Natural killer cell treated with Interleukin-12 subunit alpha and Interleukin-12 subunit beta and Interleukin-15 and Interleukin-18, amount 100 ng/mL, for 72 hours (primary cell): ENCODE measurements around the gene GLI3. TPM values are rescaled to one million over a fixed set of nuclear protein-coding genes. Genes with fewer than 3 reads are reported as not detected.

Experiments used
- ATAC-seq, 2 donors: fragments of 150-1000 bp; cut with Tn5 transposase in 1 of 2; sonication (Bioruptor Pico), chemical (Tn5 transposase) in 1 of 2; 2 replicates each; pipeline ENCODE4 v1.10.0; 2021
- DNase-seq: peaks from one replicate; pipeline ENCODE4 v3.0.0; 2022; ENCODE audit warnings: low spot score
- H3K27ac Mint-ChIP-seq, 2 donors: 1 replicate in 1 of 2; 2 replicates in 1 of 2; pipeline ENCODE4 v1.8.0; 2022; ENCODE audit warnings: mixed read lengths in 2 of 2, mild to moderate bottlenecking in 1 of 2, moderate library complexity in 1 of 2
- H3K27me3 Mint-ChIP-seq, 2 donors: 1 replicate in 1 of 2; 2 replicates in 1 of 2; pipeline ENCODE4 v1.8.0; 2022; ENCODE audit warnings: mixed read lengths in 2 of 2
- H3K36me3 Mint-ChIP-seq: one replicate; pipeline ENCODE4 v1.8.0; 2022; ENCODE audit warnings: mixed read lengths
- H3K4me1 Mint-ChIP-seq, 2 donors: 1 replicate in 1 of 2; 2 replicates in 1 of 2; pipeline ENCODE4 v1.8.0; 2022; ENCODE audit warnings: low read depth in 2 of 2, mixed read lengths in 2 of 2, mild to moderate bottlenecking in 1 of 2
- H3K4me3 Mint-ChIP-seq: one replicate; pipeline ENCODE4 v1.8.0; 2022; ENCODE audit warnings: mixed read lengths
- H3K9me3 Mint-ChIP-seq: 2 replicates; pipeline ENCODE4 v1.8.0; 2022; ENCODE audit warnings: mixed read lengths
- total RNA-seq, 2 donors: library from RNA; stranded (reverse); gene quantifications; one replicate each; pipeline ENCODE4 v1.2.3, GENCODE V29; 2022

GLI3 gene
- total RNA-seq, 2 donors from 2014 or later = 0.25 to 1.1 TPM

DNA sequence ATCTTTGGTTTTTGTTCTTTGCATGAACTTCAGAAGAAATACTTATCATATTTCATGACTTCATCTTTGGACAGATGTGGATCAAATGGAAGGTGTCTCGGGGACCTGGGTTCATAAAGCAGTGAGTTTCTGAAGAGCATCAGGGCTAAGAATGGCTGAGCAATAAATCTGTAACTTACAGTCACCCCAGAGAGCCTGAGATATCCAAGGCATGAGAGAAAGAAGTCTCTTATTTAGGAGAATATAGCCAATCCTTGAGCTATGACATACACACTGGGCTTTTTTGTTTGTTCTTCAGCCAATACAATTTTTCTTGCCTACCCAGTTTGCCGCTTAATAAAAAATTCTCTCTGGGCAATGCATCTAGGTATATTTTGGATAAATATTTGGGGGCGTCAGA lies 281.6 kb downstream of the GLI3 start:
- Mint-ChIP-seq H3K4me1 (no peaks in the 10 kb centered on the region), H3K27ac (no peak overlapping the region), H3K9me3 (no peaks in the 10 kb centered on the region), H3K36me3 (no peaks in the 10 kb centered on the region), H3K27me3 (peaks cover 32 to 36% of the 10 kb centered on the region in 2 donors), H3K4me3 (no peak overlapping the region)
- DNase-seq = no peak
- ATAC-seq = no peak

- H3K36me3 Mint-ChIP-seq = no peaks in the 10 kb centered on the region
- H3K9me3 Mint-ChIP-seq = no peaks in the 10 kb centered on the region
- no peak overlapping the region for H3K27ac Mint-ChIP-seq
- DNase-seq = no peak
- H3K4me3 Mint-ChIP-seq = no peak overlapping the region
- H3K27me3 Mint-ChIP-seq = peaks cover 35 to 36% of the 10 kb centered on the region in 2 donors
- ATAC-seq = no peak
- no peaks in the 10 kb centered on the region for H3K4me1 Mint-ChIP-seq
Observed at GRCh38 chr7:41954976-41955375, 282.0 kb downstream of the GLI3 start.

- Mint-ChIP-seq H3K4me3 (no peak overlapping the region), H3K9me3 (no peaks in the 10 kb centered on the region), H3K27ac (no peak overlapping the region), H3K36me3 (no peaks in the 10 kb centered on the region), H3K4me1 (peaks cover 4 to 5% of the 10 kb centered on the region in 2 donors), H3K27me3 (peaks cover 11 to 19% of the 10 kb centered on the region in 2 donors)
- DNase-seq (no peak), ATAC-seq (no peak)
Observed at GRCh38 chr7:41948503-41948902, 288.5 kb downstream of the GLI3 start.

DNA sequence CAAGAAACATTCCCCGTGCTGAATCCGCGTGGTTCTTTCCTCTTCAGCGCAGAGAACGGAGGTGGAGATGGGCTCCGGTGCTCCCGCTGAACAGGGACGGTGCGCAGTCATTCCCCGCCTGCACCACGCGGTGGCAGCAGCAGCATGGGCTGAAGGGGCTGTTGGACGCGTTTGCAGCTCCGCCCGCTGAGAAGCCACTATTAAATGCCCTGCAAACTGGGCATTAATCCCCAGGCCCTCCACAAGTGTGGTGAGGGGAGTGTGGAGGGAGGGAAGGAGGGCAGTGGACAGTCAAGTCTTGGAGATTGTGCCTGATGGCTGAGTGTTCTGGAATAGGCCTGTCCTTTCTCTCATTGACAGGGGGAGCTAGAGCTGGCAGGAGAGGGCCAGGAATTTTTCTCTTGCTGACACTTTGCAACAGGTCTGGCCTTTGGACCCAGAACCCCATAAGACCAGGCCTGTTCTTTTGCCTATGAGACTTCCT lies 293.9 kb downstream of the GLI3 start:
- Mint-ChIP-seq H3K9me3 (no peaks in the 10 kb centered on the region), H3K4me1 (peaks cover 26 to 31% of the 10 kb centered on the region in 2 donors), H3K36me3 (no peaks in the 10 kb centered on the region), H3K4me3 (peak overlapping the region; percentile 60), H3K27me3 (peaks cover 13 to 38% of the 10 kb centered on the region in 2 donors), H3K27ac (no peak overlapping the region)
- DNase-seq (peak; percentile 82), ATAC-seq (peak; percentile 81 to 90)

DNA sequence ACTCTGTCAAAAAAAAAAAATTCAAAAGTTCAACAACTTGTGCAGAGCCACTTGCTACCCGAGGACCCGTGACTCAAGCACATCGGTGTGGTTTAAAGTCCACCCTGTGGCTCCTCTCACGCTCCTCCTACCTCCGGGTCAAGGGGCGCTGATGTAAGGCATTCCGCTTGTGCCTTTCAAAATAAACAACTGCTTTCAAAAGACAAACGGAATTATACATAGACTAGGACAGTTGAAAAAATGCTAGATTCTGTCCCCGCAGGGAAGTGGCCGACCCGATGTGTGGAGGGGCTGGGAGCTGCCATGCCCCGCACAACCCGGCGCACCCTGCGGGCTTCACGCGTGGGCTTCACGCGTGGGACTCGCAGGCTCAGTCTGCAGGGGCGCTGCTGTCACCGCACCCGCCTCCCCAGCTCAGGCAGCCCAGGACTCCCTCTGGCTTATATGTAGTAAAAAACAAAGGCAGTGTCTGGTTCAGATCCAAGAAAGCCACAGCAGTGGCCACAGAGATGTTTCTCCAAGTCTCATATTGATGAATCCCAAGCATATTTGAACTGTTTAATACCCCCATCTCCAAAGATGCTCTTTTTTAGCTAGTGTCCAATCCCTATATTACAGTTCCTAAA lies 294.4 kb downstream of the GLI3 start:
- ATAC-seq (peak in 1 of 2 donors; percentile 46), DNase-seq (no peak)
- Mint-ChIP-seq H3K36me3 (no peaks in the 10 kb centered on the region), H3K27me3 (peaks cover 13 to 38% of the 10 kb centered on the region in 2 donors), H3K4me1 (peaks cover 26 to 31% of the 10 kb centered on the region in 2 donors), H3K9me3 (no peaks in the 10 kb centered on the region), H3K4me3 (peak overlapping the region; percentile 60), H3K27ac (no peak overlapping the region)

DNA sequence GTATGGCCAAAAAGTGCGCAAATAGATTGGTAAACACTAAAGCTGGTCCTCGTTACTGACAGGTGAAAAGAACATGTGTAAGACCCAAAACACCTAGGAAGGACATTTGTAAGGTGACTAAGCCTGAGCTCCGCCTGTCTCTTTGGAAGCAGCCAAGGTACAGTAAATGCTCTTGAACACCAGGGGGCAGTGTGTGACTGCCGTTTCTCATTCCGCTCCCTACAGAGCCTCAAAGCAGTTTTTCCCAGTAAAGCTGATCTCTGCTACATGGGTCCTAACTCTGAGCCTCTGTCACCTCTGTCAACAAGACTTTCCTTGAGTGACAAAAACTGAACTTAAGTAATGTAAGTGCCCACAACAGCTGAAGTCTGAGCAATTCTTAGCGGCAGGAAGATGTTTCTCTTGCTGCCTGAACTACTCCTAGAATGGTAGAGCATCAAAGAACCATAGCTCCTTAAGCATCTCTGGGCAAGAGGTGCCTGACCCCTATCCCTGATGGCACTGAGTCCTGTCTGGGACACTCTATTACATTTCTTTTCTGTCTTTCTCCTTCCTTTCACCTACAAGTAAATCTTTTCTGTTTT lies 296.2 kb downstream of the GLI3 start:
- peaks cover 26 to 31% of the 10 kb centered on the region in 2 donors for H3K4me1 Mint-ChIP-seq
- ATAC-seq (peak; percentile 74 to 82), DNase-seq (peak; percentile 75)
- no peak overlapping the region for H3K4me3 Mint-ChIP-seq
- H3K27me3 Mint-ChIP-seq = peaks cover 15 to 33% of the 10 kb centered on the region in 2 donors
- no peaks in the 10 kb centered on the region for H3K36me3 Mint-ChIP-seq
- no peaks in the 10 kb centered on the region for H3K9me3 Mint-ChIP-seq
- H3K27ac Mint-ChIP-seq = peak overlapping the region in 1 of 2 donors; percentile 47

- no peak for ATAC-seq
Observed at GRCh38 chr7:41938371-41938770, 298.6 kb downstream of the GLI3 start.

GRCh38 chr7:41933427-41933826 lies 303.6 kb downstream of the GLI3 start:
- Mint-ChIP-seq H3K4me3 (no peak overlapping the region), H3K27me3 (peaks cover 8 to 17% of the 10 kb centered on the region in 2 donors), H3K9me3 (no peaks in the 10 kb centered on the region)

More at GRCh38 chr7:41938371-41938770, 298.6 kb downstream of the GLI3 start:
- H3K27ac Mint-ChIP-seq = no peak overlapping the region
- no peaks in the 10 kb centered on the region for H3K9me3 Mint-ChIP-seq
- peaks cover 9 to 27% of the 10 kb centered on the region in 2 donors for H3K27me3 Mint-ChIP-seq
- H3K4me1 Mint-ChIP-seq = peaks cover 20 to 26% of the 10 kb centered on the region in 2 donors
- DNase-seq = no peak
- H3K4me3 Mint-ChIP-seq = no peak overlapping the region
- H3K36me3 Mint-ChIP-seq = no peaks in the 10 kb centered on the region

GRCh38 chr7:41931263-41931646 lies 305.8 kb downstream of the GLI3 start:
- H3K4me3 Mint-ChIP-seq = no peak overlapping the region
- ATAC-seq (no peak), DNase-seq (no peak)
- H3K27ac Mint-ChIP-seq = no peak overlapping the region
- H3K27me3 Mint-ChIP-seq = peaks cover 8 to 17% of the 10 kb centered on the region in 2 donors
- H3K36me3 Mint-ChIP-seq = no peaks in the 10 kb centered on the region
- H3K4me1 Mint-ChIP-seq = peaks cover 4 to 10% of the 10 kb centered on the region in 2 donors
- no peaks in the 10 kb centered on the region for H3K9me3 Mint-ChIP-seq

More at GRCh38 chr7:41933427-41933826, 303.6 kb downstream of the GLI3 start:
- Mint-ChIP-seq H3K27ac (no peak overlapping the region), H3K36me3 (no peaks in the 10 kb centered on the region), H3K4me1 (peaks cover 0 to 3% of the 10 kb centered on the region in 2 donors)
- no peak for DNase-seq
- ATAC-seq = no peak

GRCh38 chr7:41930538-41931262 lies 306.3 kb downstream of the GLI3 start:
- peaks cover 4 to 10% of the 10 kb centered on the region in 2 donors for H3K4me1 Mint-ChIP-seq
- H3K9me3 Mint-ChIP-seq = no peaks in the 10 kb centered on the region
- peaks cover 6 to 17% of the 10 kb centered on the region in 2 donors for H3K27me3 Mint-ChIP-seq
- no peaks in the 10 kb centered on the region for H3K36me3 Mint-ChIP-seq
- no peak overlapping the region for H3K27ac Mint-ChIP-seq
- ATAC-seq = no peak
- DNase-seq = no peak
- no peak overlapping the region for H3K4me3 Mint-ChIP-seq

- H3K27ac Mint-ChIP-seq = no peak overlapping the region
- peaks cover 4 to 10% of the 10 kb centered on the region in 2 donors for H3K4me1 Mint-ChIP-seq
- H3K9me3 Mint-ChIP-seq = no peaks in the 10 kb centered on the region
- H3K27me3 Mint-ChIP-seq = peaks cover 6 to 17% of the 10 kb centered on the region in 2 donors
- H3K4me3 Mint-ChIP-seq = no peak overlapping the region
- DNase-seq (no peak), ATAC-seq (no peak)
- H3K36me3 Mint-ChIP-seq = no peaks in the 10 kb centered on the region
Observed at GRCh38 chr7:41928781-41929180, 308.2 kb downstream of the GLI3 start.

GRCh38 chr7:41928166-41928565 lies 308.8 kb downstream of the GLI3 start:
- Mint-ChIP-seq H3K36me3 (no peaks in the 10 kb centered on the region), H3K9me3 (no peaks in the 10 kb centered on the region), H3K4me1 (peaks cover 4 to 10% of the 10 kb centered on the region in 2 donors), H3K27ac (no peak overlapping the region), H3K4me3 (no peak overlapping the region), H3K27me3 (peaks cover 6 to 17% of the 10 kb centered on the region in 2 donors)
- ATAC-seq (no peak), DNase-seq (no peak)

DNA sequence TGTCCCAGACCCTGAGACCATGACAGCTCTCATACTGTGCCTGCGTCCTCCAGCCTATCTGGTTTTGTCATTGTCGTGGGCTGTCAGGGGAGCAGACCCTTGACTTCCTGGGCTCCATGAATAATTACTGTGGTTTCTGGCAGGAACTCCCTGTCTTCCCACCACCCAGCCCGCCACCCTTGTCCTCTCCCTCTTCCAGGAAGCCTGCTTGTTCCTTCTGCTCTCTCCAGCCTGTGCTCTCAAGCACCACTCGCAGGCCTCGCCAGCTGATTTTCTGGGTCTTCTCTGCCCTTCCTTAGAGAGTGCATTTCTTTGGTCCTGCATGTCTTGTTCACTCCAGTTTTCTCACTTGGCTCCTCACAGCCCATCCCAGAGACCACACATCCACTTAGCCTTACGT lies 309.6 kb downstream of the GLI3 start:
- no peak for DNase-seq
- Mint-ChIP-seq H3K36me3 (no peaks in the 10 kb centered on the region), H3K4me1 (peaks cover 4 to 10% of the 10 kb centered on the region in 2 donors), H3K9me3 (no peaks in the 10 kb centered on the region), H3K27ac (no peak overlapping the region), H3K4me3 (no peak overlapping the region), H3K27me3 (peaks cover 7 to 15% of the 10 kb centered on the region in 2 donors)
- ATAC-seq = no peak

DNA sequence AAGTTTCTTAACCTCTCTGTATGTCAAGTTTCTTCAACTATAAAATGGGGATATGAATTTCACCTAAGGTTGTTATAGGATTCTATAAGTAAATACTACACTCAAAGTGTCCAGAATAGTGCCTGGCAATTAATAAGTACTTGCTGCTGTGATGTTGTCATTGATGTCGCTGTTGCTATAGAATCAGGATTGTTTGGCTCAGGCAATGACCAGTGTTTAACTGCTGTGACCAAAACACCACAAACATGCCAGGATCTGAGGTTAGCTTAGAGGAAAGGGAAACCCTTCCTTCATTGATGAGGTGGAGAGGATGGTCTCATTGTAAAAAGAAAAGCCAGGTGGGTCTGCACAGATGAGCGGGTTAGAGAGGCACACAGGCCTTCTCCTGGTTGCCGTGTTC lies 311.1 kb downstream of the GLI3 start:
- Mint-ChIP-seq H3K36me3 (no peaks in the 10 kb centered on the region), H3K9me3 (no peaks in the 10 kb centered on the region), H3K27me3 (peaks cover 7 to 9% of the 10 kb centered on the region in 2 donors), H3K27ac (no peak overlapping the region), H3K4me3 (no peak overlapping the region), H3K4me1 (peaks cover 4 to 10% of the 10 kb centered on the region in 2 donors)
- no peak for DNase-seq
- ATAC-seq = no peak
